HG02642 (cell line): Measurements from ENCODE around the gene CLCN7.
A peak's percentile ranks its signal among the peaks of the same experiment; 100 is the strongest.

Experiments
- ATAC-seq: cut with Tn5 transposase; IDR thresholded peaks from one replicate; pipeline ENCODE4 v1.9.1; 2021; ENCODE audit warnings: mild to moderate bottlenecking; ENCODE audit not compliant: unreplicated experiment, poor library complexity

The CLCN7 gene

GRCh38 chr16:1474796-1475551 is at the start of gene CLCN7:
CLCN7 (minus strand) TSS chr16:1475028; CDS start chr16:1474974, 54 bp downstream.
- peak; percentile 90 for ATAC-seq

- ATAC-seq = no peak
Observed at GRCh38 chr16:1524366-1524765, 49.5 kb upstream of the CLCN7 start.

- ATAC-seq = no peak
Observed at GRCh38 chr16:1523581-1524245, 48.9 kb upstream of the CLCN7 start.

- ATAC-seq = no peak
Observed at GRCh38 chr16:1520461-1520860, 45.6 kb upstream of the CLCN7 start.

GRCh38 chr16:1519831-1520230 is 45.0 kb upstream of the CLCN7 start:
- ATAC-seq = no peak

GRCh38 chr16:1518626-1519135 is 43.9 kb upstream of the CLCN7 start:
- no peak for ATAC-seq

- no peak for ATAC-seq
Observed at GRCh38 chr16:1514507-1514906, 39.7 kb upstream of the CLCN7 start.

GRCh38 chr16:1512774-1513173 is 37.9 kb upstream of the CLCN7 start:
- ATAC-seq = no peak

- ATAC-seq = no peak
Observed at GRCh38 chr16:1511662-1512569, 37.1 kb upstream of the CLCN7 start.

- no peak for ATAC-seq
Observed at GRCh38 chr16:1510941-1511351, 36.1 kb upstream of the CLCN7 start.

- no peak for ATAC-seq
Observed at GRCh38 chr16:1510272-1510671, 35.4 kb upstream of the CLCN7 start.

- ATAC-seq = no peak
Observed at GRCh38 chr16:1509307-1510221, 34.7 kb upstream of the CLCN7 start.

GRCh38 chr16:1508494-1509187 is 33.8 kb upstream of the CLCN7 start:
- no peak for ATAC-seq

- ATAC-seq = no peak
Observed at GRCh38 chr16:1506494-1507213, 31.8 kb upstream of the CLCN7 start.

- ATAC-seq = no peak
Observed at GRCh38 chr16:1505912-1506311, 31.1 kb upstream of the CLCN7 start.

- ATAC-seq = no peak
Observed at GRCh38 chr16:1505073-1505844, 30.4 kb upstream of the CLCN7 start.

- ATAC-seq = no peak
Observed at GRCh38 chr16:1503110-1503955, 28.5 kb upstream of the CLCN7 start.
